ENCODE measurements around the gene NTNG1.
"Not testable (repeated sequence)": the region's sequence is repeated elsewhere in the genome, so short reads cannot be mapped to it uniquely, and the experiment has no call there.

Gene NTNG1

GRCh38 chr1:107140703-107141490, at the start of gene NTNG1:
Gene NTNG1, plus strand, starts transcription at chr1:107141039.
- DNase-seq (ENCODE audit: low read depth, low spot score) = no peak

GRCh38 chr1:107091418-107091817, 49.4 kb upstream of the NTNG1 start:
- no peak for DNase-seq (ENCODE audit: low read depth, low spot score)

GRCh38 chr1:107093395-107093794, 47.4 kb upstream of the NTNG1 start:
- DNase-seq (ENCODE audit: low read depth, low spot score) = not testable (repeated sequence)

- DNase-seq (ENCODE audit: low read depth, low spot score) = no peak
These were observed 45.2 kb upstream of the NTNG1 start for GRCh38 chr1:107095647-107096046.

- no peak for DNase-seq (ENCODE audit: low read depth, low spot score)
These were observed 44.1 kb upstream of the NTNG1 start for GRCh38 chr1:107096690-107097089.

GRCh38 chr1:107098961-107099360, 41.9 kb upstream of the NTNG1 start:
- DNase-seq (ENCODE audit: low read depth, low spot score) = no peak

- no peak for DNase-seq (ENCODE audit: low read depth, low spot score)
These were observed 40.4 kb upstream of the NTNG1 start for GRCh38 chr1:107100331-107100984.

- no peak for DNase-seq (ENCODE audit: low read depth, low spot score)
These were observed 34.9 kb upstream of the NTNG1 start for GRCh38 chr1:107105914-107106313.

GRCh38 chr1:107110326-107110725, 30.5 kb upstream of the NTNG1 start:
- no peak for DNase-seq (ENCODE audit: low read depth, low spot score)

- no peak for DNase-seq (ENCODE audit: low read depth, low spot score)
These were observed 24.5 kb upstream of the NTNG1 start for GRCh38 chr1:107116306-107116790.

- no peak for DNase-seq (ENCODE audit: low read depth, low spot score)
These were observed 18.6 kb upstream of the NTNG1 start for GRCh38 chr1:107122225-107122624.

- DNase-seq (ENCODE audit: low read depth, low spot score) = no peak
These were observed 17.1 kb upstream of the NTNG1 start for GRCh38 chr1:107123741-107124140.

- DNase-seq (ENCODE audit: low read depth, low spot score) = no peak
These were observed 16.1 kb upstream of the NTNG1 start for GRCh38 chr1:107124694-107125093.

- no peak for DNase-seq (ENCODE audit: low read depth, low spot score)
These were observed 8.6 kb upstream of the NTNG1 start for GRCh38 chr1:107132195-107132594.

GRCh38 chr1:107132780-107133179, 8.1 kb upstream of the NTNG1 start:
- DNase-seq (ENCODE audit: low read depth, low spot score) = no peak

GRCh38 chr1:107135463-107135862, 5.4 kb upstream of the NTNG1 start:
- no peak for DNase-seq (ENCODE audit: low read depth, low spot score)

GRCh38 chr1:107138166-107138565, 2.7 kb upstream of the NTNG1 start:
- no peak for DNase-seq (ENCODE audit: low read depth, low spot score)

GRCh38 chr1:107138767-107139445, 1.9 kb upstream of the NTNG1 start:
- no peak for DNase-seq (ENCODE audit: low read depth, low spot score)

GRCh38 chr1:107139833-107140702, 771 bp upstream of the NTNG1 start:
- DNase-seq (ENCODE audit: low read depth, low spot score) = no peak

GRCh38 chr1:107141491-107142126, 770 bp downstream of the NTNG1 start:
- DNase-seq (ENCODE audit: low read depth, low spot score) = no peak

- DNase-seq (ENCODE audit: low read depth, low spot score) = no peak
These were observed 1.3 kb downstream of the NTNG1 start for GRCh38 chr1:107142140-107142542.
